ENCODE results near the gene HID1. TPM values are rescaled to one million over a fixed set of nuclear protein-coding genes. Genes with fewer than 3 reads are reported as not detected.

Gene HID1
- total RNA-seq, 1 donor from 2014 or later, result 5.5 TPM

DNA sequence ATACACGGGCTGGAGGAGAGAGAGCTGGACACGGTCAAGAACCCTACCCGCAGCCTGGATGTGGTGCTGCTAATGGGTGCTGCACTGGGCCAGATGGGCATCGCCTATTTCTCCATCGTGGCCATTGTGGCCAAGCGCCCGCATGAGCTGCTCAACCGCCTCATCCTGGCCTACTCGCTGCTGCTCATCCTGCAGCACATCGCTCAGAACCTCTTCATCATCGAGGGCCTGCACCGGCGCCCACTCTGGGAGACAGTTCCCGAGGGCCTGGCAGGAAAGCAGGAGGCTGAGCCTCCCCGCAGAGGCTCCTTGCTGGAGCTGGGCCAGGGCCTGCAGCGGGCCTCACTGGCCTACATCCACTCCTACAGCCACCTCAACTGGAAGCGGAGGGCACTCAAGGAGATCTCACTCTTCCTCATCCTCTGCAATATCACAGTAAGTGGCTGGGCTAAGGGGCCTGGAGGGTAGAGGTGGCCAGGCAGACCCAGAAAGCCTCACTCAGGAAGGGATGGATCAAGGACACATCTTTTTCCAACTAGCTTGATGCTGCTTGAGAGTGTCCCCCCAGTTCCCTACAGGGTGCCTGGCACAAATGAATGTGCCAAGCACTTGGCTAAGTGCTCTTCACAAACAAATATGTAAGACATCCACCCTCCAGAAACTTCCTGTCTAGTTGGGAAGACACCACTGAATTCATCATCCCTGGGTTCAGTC, 25.4 kb downstream of the HID1 start:
- H3K27me3 ChIP-seq (ENCODE audit: control insufficient read depth, insufficient read depth, low read length), result no peaks in the 10 kb centered on the region
- no peak for TF ChIP-seq CTCF (IDR thresholded peaks at IDR 0.05; ENCODE audit: insufficient read depth, low read length, severe bottlenecking)
- FAIRE-seq, result peak; percentile 43
- no peak for DNase-seq (ENCODE audit: low read depth)
- no peak overlapping the region for H3K4me3 ChIP-seq (ENCODE audit: low read depth, low read length)
- no peaks in the 10 kb centered on the region for H3K36me3 ChIP-seq (ENCODE audit: control insufficient read depth, insufficient read depth, low read length)

DNA sequence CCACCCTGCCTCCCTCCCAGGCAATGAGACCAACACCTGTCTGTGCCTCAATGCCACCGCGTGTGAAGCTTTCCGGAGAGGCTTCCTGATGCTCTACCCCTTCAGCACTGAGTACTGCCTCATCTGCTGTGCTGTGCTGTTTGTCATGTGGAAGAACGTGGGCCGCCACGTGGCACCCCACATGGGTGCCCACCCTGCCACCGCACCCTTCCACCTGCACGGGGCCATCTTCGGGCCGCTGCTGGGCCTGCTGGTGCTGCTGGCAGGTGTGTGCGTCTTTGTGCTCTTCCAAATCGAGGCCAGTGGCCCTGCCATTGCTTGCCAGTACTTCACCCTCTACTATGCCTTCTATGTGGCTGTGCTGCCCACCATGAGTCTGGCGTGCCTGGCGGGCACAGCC, 25.9 kb downstream of the HID1 start:
- H3K27me3 ChIP-seq (ENCODE audit: control insufficient read depth, insufficient read depth, low read length), result no peaks in the 10 kb centered on the region
- H3K36me3 ChIP-seq (ENCODE audit: control insufficient read depth, insufficient read depth, low read length), result no peaks in the 10 kb centered on the region
- FAIRE-seq, result no peak
- no peak overlapping the region for H3K4me3 ChIP-seq (ENCODE audit: low read depth, low read length)
- DNase-seq (ENCODE audit: low read depth), result no peak
- no peak for TF ChIP-seq CTCF (IDR thresholded peaks at IDR 0.05; ENCODE audit: insufficient read depth, low read length, severe bottlenecking)

GRCh38 chr17:74945543-74945942, 27.0 kb downstream of the HID1 start:
- no peak overlapping the region for H3K4me3 ChIP-seq (ENCODE audit: low read depth, low read length)
- no peaks in the 10 kb centered on the region for H3K27me3 ChIP-seq (ENCODE audit: control insufficient read depth, insufficient read depth, low read length)
- FAIRE-seq (no peak), DNase-seq (ENCODE audit: low read depth) (no peak)
- H3K36me3 ChIP-seq (ENCODE audit: control insufficient read depth, insufficient read depth, low read length), result no peaks in the 10 kb centered on the region
- TF ChIP-seq CTCF (IDR thresholded peaks at IDR 0.05; ENCODE audit: insufficient read depth, low read length, severe bottlenecking), result no peak

DNA sequence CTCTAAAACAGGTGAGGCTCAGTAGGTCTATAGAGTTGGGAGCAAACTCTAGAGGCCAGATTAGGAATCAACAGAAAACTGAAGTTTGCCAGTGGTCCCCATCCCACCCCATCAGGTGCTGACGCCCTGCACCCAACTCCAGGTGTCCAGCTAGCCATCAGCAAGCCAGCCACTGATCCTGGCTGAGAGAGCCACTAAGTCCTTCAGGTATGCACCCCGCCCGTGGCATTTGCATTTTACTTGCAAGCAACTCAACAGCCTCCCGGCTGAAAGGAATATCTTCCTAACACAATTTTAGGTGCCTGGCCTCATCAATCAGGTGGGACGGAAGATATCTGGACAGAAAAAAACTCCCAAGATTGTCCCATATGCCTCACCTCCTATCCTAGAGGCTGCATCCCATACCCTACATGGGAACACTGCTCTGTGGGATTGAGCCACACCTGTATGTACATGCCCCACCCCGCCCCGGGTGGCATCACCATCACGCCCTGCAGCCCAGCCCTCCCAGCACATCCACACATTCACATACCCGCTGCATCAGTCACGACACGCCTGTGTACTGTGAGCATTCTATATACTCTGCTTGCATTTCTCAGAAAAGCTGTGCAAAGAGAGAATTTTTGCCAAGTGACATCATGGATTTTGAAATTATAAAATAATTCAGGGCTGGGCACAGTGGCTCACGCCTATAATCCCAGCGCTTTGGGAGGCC, 28.6 kb downstream of the HID1 start:
- FAIRE-seq (peak; percentile 99), DNase-seq (ENCODE audit: low read depth) (peak; percentile 97)
- H3K36me3 ChIP-seq (ENCODE audit: control insufficient read depth, insufficient read depth, low read length), result no peaks in the 10 kb centered on the region
- no peak overlapping the region for H3K4me3 ChIP-seq (ENCODE audit: low read depth, low read length)
- TF ChIP-seq CTCF (IDR thresholded peaks at IDR 0.05; ENCODE audit: insufficient read depth, low read length, severe bottlenecking), result no peak
- peaks cover 2% of the 10 kb centered on the region for H3K27me3 ChIP-seq (ENCODE audit: control insufficient read depth, insufficient read depth, low read length)

DNA sequence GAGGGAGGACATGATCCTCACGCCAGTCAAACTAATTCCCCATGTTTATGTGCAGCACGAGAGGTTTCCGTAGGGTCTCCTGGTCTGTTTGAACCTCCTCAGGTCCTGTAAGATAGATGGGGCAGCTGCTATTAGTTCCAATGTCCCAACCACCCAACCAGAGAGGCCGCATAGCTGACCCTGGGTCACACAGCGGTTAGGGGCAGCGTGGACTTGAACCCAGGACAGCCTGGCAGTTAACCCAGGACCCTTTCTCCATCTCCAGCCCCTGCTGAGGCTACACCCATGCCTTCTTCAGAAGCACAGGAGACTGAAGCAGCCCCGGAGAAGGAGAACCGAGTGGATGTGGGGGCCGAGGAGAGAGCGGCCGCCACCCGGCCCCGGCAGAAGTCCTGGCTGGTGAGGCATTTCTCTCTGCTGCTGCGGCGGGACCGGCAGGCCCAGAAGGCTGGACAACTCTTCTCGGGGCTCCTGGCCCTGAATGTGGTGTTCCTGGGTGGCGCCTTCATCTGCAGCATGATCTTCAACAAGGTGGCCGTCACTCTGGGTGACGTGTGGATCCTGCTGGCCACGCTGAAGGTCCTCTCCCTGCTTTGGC, 31.3 kb downstream of the HID1 start:
- H3K27me3 ChIP-seq (ENCODE audit: control insufficient read depth, insufficient read depth, low read length), result peaks cover 16% of the 10 kb centered on the region
- DNase-seq (ENCODE audit: low read depth) (no peak), FAIRE-seq (no peak)
- no peak overlapping the region for H3K4me3 ChIP-seq (ENCODE audit: low read depth, low read length)
- H3K36me3 ChIP-seq (ENCODE audit: control insufficient read depth, insufficient read depth, low read length), result no peaks in the 10 kb centered on the region
- TF ChIP-seq CTCF (IDR thresholded peaks at IDR 0.05; ENCODE audit: insufficient read depth, low read length, severe bottlenecking), result no peak
